Transverse colon (tissue), 4 donors: ENCODE results near the gene HIRIP3.

ENCODE experiments used
- POLR2A ChIP-seq: fragments of 450-650 bp; IDR thresholded peaks from one replicate; pipeline ENCODE4 v1.6.1; 2016; ENCODE audit warnings: antibody characterized with exemption, mild to moderate bottlenecking, moderate library complexity
- POLR2AphosphoS5 ChIP-seq, 3 donors: sonication (generic); formaldehyde crosslinking; IDR thresholded peaks; one replicate each; pipeline ENCODE4 v1.6.1; 2016; ENCODE audit warnings: antibody characterized with exemption in 3 of 3
- TF ChIP-seq, protein P1 (sequence below), 5 experiments: fragments of 200-600 bp in 3 of 5; fragments of 450-650 bp in 2 of 5; sonication (generic) in 3 of 5; IDR thresholded peaks; 1 replicate in 2 of 5; 2 replicates in 3 of 5; pipeline ENCODE4 v1.5.1; 2016 to 2017; ENCODE audit warnings: antibody characterized with exemption in 5 of 5, inconsistent platforms in 3 of 5, mild to moderate bottlenecking in 2 of 5, moderate library complexity in 1 of 5

DNA sequence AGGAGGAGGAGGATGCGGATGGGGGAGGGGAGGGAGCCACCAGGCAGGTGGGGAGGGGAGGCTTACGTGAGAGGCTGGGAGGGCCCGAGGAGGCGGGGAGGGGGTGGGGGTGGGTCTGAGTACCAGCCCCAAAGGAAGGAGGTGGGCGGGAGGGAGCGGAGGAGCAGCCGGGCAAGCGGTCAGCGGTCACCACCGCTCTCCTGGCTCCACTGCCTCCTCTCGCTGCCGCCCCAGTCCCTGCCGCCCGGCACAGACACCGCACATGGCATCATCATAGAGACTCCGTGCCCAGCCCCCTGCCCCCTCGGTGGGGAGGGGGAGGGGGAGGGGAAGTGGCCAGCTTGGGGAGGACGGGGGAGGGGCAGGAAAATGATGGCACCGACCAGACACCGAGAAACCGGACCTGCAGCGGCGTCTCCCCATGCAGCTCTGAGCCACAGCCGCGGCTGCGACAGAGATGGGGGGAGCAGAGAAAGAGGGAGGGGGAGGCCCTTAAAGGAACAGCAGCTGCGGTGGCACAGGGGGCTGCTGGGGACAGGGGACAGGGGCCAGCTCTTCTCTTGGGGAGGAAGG lies 35.5 kb upstream of the HIRIP3 start, which contains the start of gene TLCD3B:
- TF ChIP-seq, protein P1, sequence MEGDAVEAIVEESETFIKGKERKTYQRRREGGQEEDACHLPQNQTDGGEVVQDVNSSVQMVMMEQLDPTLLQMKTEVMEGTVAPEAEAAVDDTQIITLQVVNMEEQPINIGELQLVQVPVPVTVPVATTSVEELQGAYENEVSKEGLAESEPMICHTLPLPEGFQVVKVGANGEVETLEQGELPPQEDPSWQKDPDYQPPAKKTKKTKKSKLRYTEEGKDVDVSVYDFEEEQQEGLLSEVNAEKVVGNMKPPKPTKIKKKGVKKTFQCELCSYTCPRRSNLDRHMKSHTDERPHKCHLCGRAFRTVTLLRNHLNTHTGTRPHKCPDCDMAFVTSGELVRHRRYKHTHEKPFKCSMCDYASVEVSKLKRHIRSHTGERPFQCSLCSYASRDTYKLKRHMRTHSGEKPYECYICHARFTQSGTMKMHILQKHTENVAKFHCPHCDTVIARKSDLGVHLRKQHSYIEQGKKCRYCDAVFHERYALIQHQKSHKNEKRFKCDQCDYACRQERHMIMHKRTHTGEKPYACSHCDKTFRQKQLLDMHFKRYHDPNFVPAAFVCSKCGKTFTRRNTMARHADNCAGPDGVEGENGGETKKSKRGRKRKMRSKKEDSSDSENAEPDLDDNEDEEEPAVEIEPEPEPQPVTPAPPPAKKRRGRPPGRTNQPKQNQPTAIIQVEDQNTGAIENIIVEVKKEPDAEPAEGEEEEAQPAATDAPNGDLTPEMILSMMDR (IDR thresholded peaks at IDR 0.05): no peak
- TF ChIP-seq POLR2A (no peak), POLR2AphosphoS5 (IDR thresholded peaks at IDR 0.05) (no peak)
